CD4-positive, alpha-beta T cell treated with Interleukin-1 beta for 1 hour (primary cell): ENCODE results near the gene GAB1.

ENCODE experiments used
- DNase-seq, 2 donors: peaks; one replicate each; pipeline ENCODE4 v3.0.0-alpha.2; 2020 to 2022

The GAB1 gene

GRCh38 chr4:143359644-143360193, 23.0 kb downstream of the GAB1 start:
- DNase-seq, result no peak

- DNase-seq, result no peak
Measured at GRCh38 chr4:143360838-143361625, 24.4 kb downstream of the GAB1 start.

- DNase-seq, result no peak
Measured at GRCh38 chr4:143362349-143363046, 25.8 kb downstream of the GAB1 start.

- no peak for DNase-seq
Measured at GRCh38 chr4:143363332-143363731, 26.7 kb downstream of the GAB1 start.

- no peak for DNase-seq
Measured at GRCh38 chr4:143364063-143364462, 27.4 kb downstream of the GAB1 start.

- no peak for DNase-seq
Measured at GRCh38 chr4:143367863-143368262, 31.2 kb downstream of the GAB1 start.

GRCh38 chr4:143369552-143369951, 32.9 kb downstream of the GAB1 start:
- no peak for DNase-seq

GRCh38 chr4:143372093-143372915, 35.6 kb downstream of the GAB1 start:
- DNase-seq, result no peak

- DNase-seq, result no peak
Measured at GRCh38 chr4:143374255-143374654, 37.6 kb downstream of the GAB1 start.

GRCh38 chr4:143374771-143375170, 38.1 kb downstream of the GAB1 start:
- no peak for DNase-seq

- DNase-seq, result peak in 1 of 2 donors; percentile 23
Measured at GRCh38 chr4:143375326-143376073, 38.8 kb downstream of the GAB1 start.

- DNase-seq, result no peak
Measured at GRCh38 chr4:143377611-143378099, 41.0 kb downstream of the GAB1 start.

GRCh38 chr4:143380629-143381028, 44.0 kb downstream of the GAB1 start:
- DNase-seq, result no peak

GRCh38 chr4:143381189-143382118, 44.8 kb downstream of the GAB1 start:
- DNase-seq, result no peak

- DNase-seq, result no peak
Measured at GRCh38 chr4:143382596-143382995, 45.9 kb downstream of the GAB1 start.

- no peak for DNase-seq
Measured at GRCh38 chr4:143383005-143383574, 46.4 kb downstream of the GAB1 start.

- DNase-seq, result no peak
Measured at GRCh38 chr4:143384381-143384994, 47.8 kb downstream of the GAB1 start.

- DNase-seq, result no peak
Measured at GRCh38 chr4:143386812-143387211, 50.1 kb downstream of the GAB1 start.

GRCh38 chr4:143389579-143390195, 53.0 kb downstream of the GAB1 start:
- no peak for DNase-seq

- no peak for DNase-seq
Measured at GRCh38 chr4:143390764-143391163, 54.1 kb downstream of the GAB1 start.
